ENCODE measurements around the gene CLP1. TPM values are rescaled to one million over a fixed set of nuclear protein-coding genes. Genes with fewer than 3 reads are reported as not detected.
"Not testable (repeated sequence)": the region's sequence is repeated elsewhere in the genome, so short reads cannot be mapped to it uniquely, and the experiment has no call there.

Gene CLP1
- total RNA-seq, 3 donors from 2014 or later = 10.0 to 13.1 (median 10.9) TPM

- DNase-seq = no peak
- no peak for ATAC-seq
- Histone ChIP-seq H3K4me1 (ENCODE audit: low read depth) (no peaks in the 10 kb centered on the region), H3K4me3 (no peak overlapping the region), H3K9me3 (no peaks in the 10 kb centered on the region), H3K36me3 (ENCODE audit: low read depth) (peaks cover 5% of the 10 kb centered on the region)
- intact Hi-C loops (cut with DNase I, micrococcal nuclease) = no loop called here
- TF ChIP-seq CTCF (IDR thresholded peaks at IDR 0.05) = no peak
These were observed 45.8 kb downstream of the CLP1 start for GRCh38 chr11:57703341-57703740.

GRCh38 chr11:57704932-57705331 lies 47.4 kb downstream of the CLP1 start:
- Histone ChIP-seq H3K36me3 (ENCODE audit: low read depth) (no peaks in the 10 kb centered on the region), H3K4me1 (ENCODE audit: low read depth) (no peaks in the 10 kb centered on the region), H3K4me3 (no peak overlapping the region), H3K9me3 (no peaks in the 10 kb centered on the region)
- ATAC-seq (no peak), DNase-seq (no peak)
- TF ChIP-seq CTCF (IDR thresholded peaks at IDR 0.05) = no peak
- intact Hi-C loops (cut with DNase I, micrococcal nuclease) = no loop called here

GRCh38 chr11:57705432-57705831 lies 47.9 kb downstream of the CLP1 start:
- intact Hi-C loops (cut with DNase I, micrococcal nuclease); H3K4me3 ChIP-seq; ATAC-seq; H3K4me1 ChIP-seq (ENCODE audit: low read depth); DNase-seq; H3K9me3 ChIP-seq; H3K36me3 ChIP-seq (ENCODE audit: low read depth): not testable (repeated sequence)

- DNase-seq (no peak), ATAC-seq (no peak)
- Histone ChIP-seq H3K36me3 (ENCODE audit: low read depth) (no peaks in the 10 kb centered on the region), H3K9me3 (no peaks in the 10 kb centered on the region), H3K4me3 (no peak overlapping the region), H3K4me1 (ENCODE audit: low read depth) (peaks cover 21% of the 10 kb centered on the region)
- intact Hi-C loops (cut with DNase I, micrococcal nuclease) = no loop called here
- no peak for TF ChIP-seq CTCF (IDR thresholded peaks at IDR 0.05)
These were observed 52.3 kb downstream of the CLP1 start for GRCh38 chr11:57709802-57710367.

Small RNA genes within 50 kb of the gene (microRNA-seq; reads per million reads assigned to microRNA genes)
- 4,159 reads per million, percentile 91 among the genes with 10 or more reads in this experiment for gene MIR130A

Other genes with a start within 250 kb of the CLP1 start
- 10 to 100 TPM in 2 of 3 donors, 1 to 10 TPM in 1; 6.3 to 24.4 (median 16.9) TPM for gene SLC43A3, start 230.6 kb upstream of the CLP1 start, total RNA-seq
- under 1 TPM; 0.38 to 0.73 (median 0.48) TPM for gene RTN4RL2, start 197.2 kb upstream of the CLP1 start, total RNA-seq
- gene SLC43A1, start 142.1 kb upstream of the CLP1 start, total RNA-seq = 10 to 100 TPM in 1 of 3 donors, 1 to 10 TPM in 2; 8.3 to 22.6 (median 9.9) TPM
- 10 to 100 TPM; 25.5 to 50.1 (median 49.9) TPM for gene TIMM10, start 127.0 kb upstream of the CLP1 start, total RNA-seq
- gene SMTNL1, start 120.2 kb upstream of the CLP1 start, total RNA-seq = not detected
- gene UBE2L6, start 90.1 kb upstream of the CLP1 start, total RNA-seq = 10 to 100 TPM; 26.1 to 57.3 (median 53.9) TPM
- 100 to 1,000 TPM in 2 of 3 donors, 10 to 100 TPM in 1; 31.0 to 224 (median 112) TPM for gene SERPING1, start 60.1 kb upstream of the CLP1 start, total RNA-seq
- gene YPEL4, start 7.8 kb upstream of the CLP1 start, total RNA-seq = 1 to 10 TPM in 1 of 3 donors, under 1 TPM in 2; 0.39 to 2.4 (median 0.58) TPM
- 10 to 100 TPM; 75.5 to 83.0 (median 81.6) TPM for gene ZDHHC5, start 10.4 kb downstream of the CLP1 start, total RNA-seq
- 10 to 100 TPM; 10.7 to 14.6 (median 12.5) TPM for gene MED19, start 54.5 kb downstream of the CLP1 start, total RNA-seq
- 100 to 1,000 TPM in 2 of 3 donors, 10 to 100 TPM in 1; 83.6 to 119 (median 113) TPM for gene TMX2, start 54.8 kb downstream of the CLP1 start, total RNA-seq
- 10 to 100 TPM; 68.3 to 84.0 (median 79.2) TPM for gene SELENOH, start 83.7 kb downstream of the CLP1 start, total RNA-seq
- gene BTBD18, start 94.1 kb downstream of the CLP1 start, total RNA-seq = not detected
- 100 to 1,000 TPM; 311 to 545 (median 448) TPM for gene CTNND1, start 104.0 kb downstream of the CLP1 start, total RNA-seq

Data from mucosa of descending colon (tissue), 3 donors.